ACHN (cell line): ENCODE measurements around the gene SERPINB8.
"Not testable (repeated sequence)": the region's sequence is repeated elsewhere in the genome, so short reads cannot be mapped to it uniquely, and the experiment has no call there.

Source experiments
- DNase-seq: peaks from one replicate; pipeline ENCODE4 v3.0.0-alpha.2; 2015
- in situ Hi-C: cut with HindIII; loops from 2 replicates; pipeline ENCODE4 v1.10.0; 2017; ENCODE audit warnings: low sequenced_read_pairs, low pct_ligation_motif_present, low pct_unique_long_range_greater_than_20kb

Gene SERPINB8

GRCh38 chr18:63969942-63970808 lies at the start of gene SERPINB8:
TSS of gene SERPINB8 (plus strand) at chr18:63970081. CDS start at chr18:63978309, 8,228 bp downstream.
- in situ Hi-C loops: no loop called here
- DNase-seq: peak; percentile 93

- DNase-seq: no peak
- in situ Hi-C loops: no loop called here
Measured at GRCh38 chr18:63922049-63922448, 47.8 kb upstream of the SERPINB8 start.

- DNase-seq: no peak
- in situ Hi-C loops: no loop called here
Measured at GRCh38 chr18:63924551-63924950, 45.3 kb upstream of the SERPINB8 start.

- in situ Hi-C loops: no loop called here
- DNase-seq: no peak
Measured at GRCh38 chr18:63928331-63928730, 41.5 kb upstream of the SERPINB8 start.

- DNase-seq, in situ Hi-C loops: not testable (repeated sequence)
Measured at GRCh38 chr18:63929369-63929768, 40.5 kb upstream of the SERPINB8 start.

GRCh38 chr18:63930773-63931354 lies 39.0 kb upstream of the SERPINB8 start:
- in situ Hi-C loops: no loop called here
- no peak for DNase-seq

GRCh38 chr18:63936156-63936931 lies 33.5 kb upstream of the SERPINB8 start:
- in situ Hi-C loops: no loop called here
- peak; percentile 76 for DNase-seq

- in situ Hi-C loops: no loop called here
Measured at GRCh38 chr18:63936932-63937393, 32.9 kb upstream of the SERPINB8 start.

GRCh38 chr18:63940008-63940407 lies 29.9 kb upstream of the SERPINB8 start:
- in situ Hi-C loops: no loop called here
- DNase-seq: no peak

More at GRCh38 chr18:63936932-63937393, 32.9 kb upstream of the SERPINB8 start:
- no peak for DNase-seq

GRCh38 chr18:63940543-63941050 lies 29.3 kb upstream of the SERPINB8 start:
- DNase-seq, in situ Hi-C loops: not testable (repeated sequence)

GRCh38 chr18:63947051-63947790 lies 22.7 kb upstream of the SERPINB8 start:
- in situ Hi-C loops: no loop called here
- no peak for DNase-seq

GRCh38 chr18:63949068-63949737 lies 20.7 kb upstream of the SERPINB8 start, which contains the start of gene HMSD:
TSS of gene HMSD (plus strand) at chr18:63949301. CDS start at chr18:63953456, 4,155 bp downstream.
- in situ Hi-C loops: no loop called here
- DNase-seq: peak; percentile 53

GRCh38 chr18:63951302-63951705 lies 18.6 kb upstream of the SERPINB8 start:
- DNase-seq: peak; percentile 14
- in situ Hi-C loops: no loop called here

GRCh38 chr18:63953811-63954210 lies 16.1 kb upstream of the SERPINB8 start:
- in situ Hi-C loops: no loop called here
- DNase-seq: no peak

- no peak for DNase-seq
- in situ Hi-C loops: no loop called here
Measured at GRCh38 chr18:63956755-63957154, 13.1 kb upstream of the SERPINB8 start.

- in situ Hi-C loops: no loop called here
- no peak for DNase-seq
Measured at GRCh38 chr18:63960891-63961290, 9.0 kb upstream of the SERPINB8 start.

GRCh38 chr18:63961435-63961980 lies 8.4 kb upstream of the SERPINB8 start:
- in situ Hi-C loops: no loop called here
- DNase-seq: no peak
